Effector memory CD8-positive, alpha-beta T cell (primary cell): Measurements from ENCODE around the gene DNAJB6.
A peak's percentile ranks its signal among the peaks of the same experiment; 100 is the strongest.

Experiments
- ATAC-seq: fragments of 150-1000 bp; cut with Tn5 transposase; replicated peaks from 2 replicates; pipeline ENCODE4 v1.10.0; 2021; ENCODE audit warnings: mild to moderate bottlenecking, moderate library complexity
- DNase-seq, 3 experiments: peaks; one replicate each; pipeline ENCODE4 v3.0.0; 2021
- H3K27ac Mint-ChIP-seq, 2 donors: one replicate each; pipeline ENCODE4 v1.8.0; 2022; ENCODE audit warnings: mild to moderate bottlenecking in 2 of 2, mixed read lengths in 2 of 2, moderate library complexity in 2 of 2
- H3K27me3 Mint-ChIP-seq, 2 donors: one replicate each; pipeline ENCODE4 v1.8.0; 2022; ENCODE audit warnings: mixed read lengths in 2 of 2
- H3K36me3 Mint-ChIP-seq: one replicate; pipeline ENCODE4 v1.8.0; 2022; ENCODE audit warnings: mild to moderate bottlenecking, moderate library complexity, mixed read lengths; ENCODE audit not compliant: insufficient read depth
- H3K4me1 Mint-ChIP-seq, 2 donors: one replicate each; pipeline ENCODE4 v1.8.0; 2022; ENCODE audit warnings: low read depth in 2 of 2, mixed read lengths in 2 of 2
- H3K4me3 Mint-ChIP-seq, 2 donors: one replicate each; pipeline ENCODE4 v1.8.0; 2022; ENCODE audit warnings: mild to moderate bottlenecking in 2 of 2, mixed read lengths in 2 of 2, moderate library complexity in 2 of 2
- H3K9me3 Mint-ChIP-seq, 2 donors: one replicate each; pipeline ENCODE4 v1.8.0; 2022; ENCODE audit warnings: mixed read lengths in 2 of 2

The DNAJB6 gene

GRCh38 chr7:157407512-157408257 is 70.9 kb downstream of the DNAJB6 start:
- Mint-ChIP-seq H3K27ac (no peak overlapping the region), H3K4me3 (no peak overlapping the region)

GRCh38 chr7:157408258-157409101 is 71.7 kb downstream of the DNAJB6 start:
- H3K27ac Mint-ChIP-seq: no peak overlapping the region
- DNase-seq (no peak), ATAC-seq (no peak)
- H3K4me1 Mint-ChIP-seq: peaks cover 6 to 13% of the 10 kb centered on the region in 2 donors
- no peaks in the 10 kb centered on the region for H3K9me3 Mint-ChIP-seq
- no peak overlapping the region for H3K4me3 Mint-ChIP-seq
- no peaks in the 10 kb centered on the region for H3K27me3 Mint-ChIP-seq
- H3K36me3 Mint-ChIP-seq: peaks cover 14% of the 10 kb centered on the region

More at GRCh38 chr7:157407512-157408257, 70.9 kb downstream of the DNAJB6 start:
- DNase-seq: no peak
- no peaks in the 10 kb centered on the region for H3K27me3 Mint-ChIP-seq
- H3K36me3 Mint-ChIP-seq: peaks cover 14% of the 10 kb centered on the region
- peaks cover 6 to 17% of the 10 kb centered on the region in 2 donors for H3K4me1 Mint-ChIP-seq
- no peaks in the 10 kb centered on the region for H3K9me3 Mint-ChIP-seq
- no peak for ATAC-seq

DNA sequence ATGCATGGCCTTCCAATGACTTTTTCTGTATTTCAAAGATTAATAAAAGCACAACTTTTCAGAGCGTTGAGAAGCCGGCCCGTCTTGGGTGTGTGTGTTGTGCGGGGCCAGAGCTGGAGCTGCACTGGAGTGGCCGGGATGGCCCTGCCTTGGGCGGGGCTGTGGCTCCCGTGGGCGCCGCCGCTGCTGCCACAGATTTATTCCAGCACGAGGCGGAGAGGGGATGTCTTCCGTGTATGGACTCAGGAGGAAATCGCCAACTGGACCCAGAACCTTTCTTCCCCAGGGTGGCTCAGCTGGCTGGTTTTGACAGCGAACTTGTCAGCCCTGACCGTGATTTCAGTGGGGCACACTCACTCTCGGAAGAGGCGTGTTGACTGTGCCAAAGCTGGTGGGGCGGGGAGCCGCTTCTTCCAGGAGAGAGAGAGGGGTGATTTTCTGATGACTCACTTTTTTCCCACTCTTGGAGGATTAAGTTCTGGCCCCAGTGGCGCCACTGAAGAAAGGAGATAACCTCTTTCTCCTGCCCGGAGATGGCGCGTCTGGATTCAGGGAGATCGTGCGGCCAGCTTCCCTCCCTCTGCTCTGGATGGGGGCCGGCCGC is 72.4 kb downstream of the DNAJB6 start:
- DNase-seq: no peak
- Mint-ChIP-seq H3K36me3 (peaks cover 14% of the 10 kb centered on the region), H3K27me3 (no peaks in the 10 kb centered on the region), H3K27ac (no peak overlapping the region), H3K4me1 (peaks cover 6 to 13% of the 10 kb centered on the region in 2 donors), H3K4me3 (no peak overlapping the region), H3K9me3 (no peaks in the 10 kb centered on the region)
- ATAC-seq: no peak

- ATAC-seq: no peak
- H3K36me3 Mint-ChIP-seq: peaks cover 19% of the 10 kb centered on the region
- no peak overlapping the region for H3K27ac Mint-ChIP-seq
- no peaks in the 10 kb centered on the region for H3K27me3 Mint-ChIP-seq
- H3K9me3 Mint-ChIP-seq: no peaks in the 10 kb centered on the region
- no peak for DNase-seq
- H3K4me3 Mint-ChIP-seq: no peak overlapping the region
- peaks cover 6 to 13% of the 10 kb centered on the region in 2 donors for H3K4me1 Mint-ChIP-seq
Observed at GRCh38 chr7:157409753-157410727, 73.2 kb downstream of the DNAJB6 start.

DNA sequence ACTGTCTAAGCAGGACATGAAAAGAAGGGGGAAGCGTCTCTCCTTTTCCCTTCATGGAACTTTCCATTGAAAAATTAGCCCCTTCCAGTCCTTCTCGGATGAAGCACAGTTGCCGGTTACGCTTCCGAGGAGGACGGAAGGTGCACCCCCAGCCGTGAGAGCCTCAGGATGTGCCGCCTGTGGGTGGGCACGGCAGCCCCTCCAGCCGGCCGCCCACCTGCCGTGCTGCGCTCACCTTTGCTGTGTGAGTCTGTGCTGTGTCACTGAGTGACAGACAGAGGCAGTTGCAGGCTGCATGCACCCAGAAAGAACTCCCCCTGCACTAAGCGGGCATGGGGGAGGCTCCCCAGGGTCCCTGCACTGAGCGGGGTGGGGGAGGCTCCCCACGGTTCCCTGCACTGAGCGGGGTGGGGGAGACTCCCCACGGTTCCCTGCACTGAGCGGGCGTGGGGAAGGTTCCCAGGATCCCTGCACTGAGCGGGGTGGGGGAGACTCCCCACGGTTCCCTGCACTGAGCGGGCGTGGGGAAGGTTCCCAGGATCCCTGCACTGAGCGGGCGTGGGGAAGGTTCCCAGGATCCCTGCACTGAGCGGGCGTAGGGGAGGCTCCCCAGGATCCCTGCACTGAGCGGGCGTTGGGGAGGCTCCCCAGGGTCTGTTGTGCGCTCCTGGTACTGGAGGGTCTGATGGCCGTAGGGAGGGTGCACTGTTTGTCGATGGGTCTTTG is 74.2 kb downstream of the DNAJB6 start:
- ATAC-seq: no peak
- no peak for DNase-seq
- H3K9me3 Mint-ChIP-seq: no peaks in the 10 kb centered on the region
- H3K27ac Mint-ChIP-seq: peak overlapping the region; percentile 69 to 93
- H3K4me1 Mint-ChIP-seq: peaks cover 6 to 15% of the 10 kb centered on the region in 2 donors
- H3K4me3 Mint-ChIP-seq: peak overlapping the region in 1 of 2 donors; percentile 74
- peaks cover 25% of the 10 kb centered on the region for H3K36me3 Mint-ChIP-seq
- no peaks in the 10 kb centered on the region for H3K27me3 Mint-ChIP-seq

DNA sequence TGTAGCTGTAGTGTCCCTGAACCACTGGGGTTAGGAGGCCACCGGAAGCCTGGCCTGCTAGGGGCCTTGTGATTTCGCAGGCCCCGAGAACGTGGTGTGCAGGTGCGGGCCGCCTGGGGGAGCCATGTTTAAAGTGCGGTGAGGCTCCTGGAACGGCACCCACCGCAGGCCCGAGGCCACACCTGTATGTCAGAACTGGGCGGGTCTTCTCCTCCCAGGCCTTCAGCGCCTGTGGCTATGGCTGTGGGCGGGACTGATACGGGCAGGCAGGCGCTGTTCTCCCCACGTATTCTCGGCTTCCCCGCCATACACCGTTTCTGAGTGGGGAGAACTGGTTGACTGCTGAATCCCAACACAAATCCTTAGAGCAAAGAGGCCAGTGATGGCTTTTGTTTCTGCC is 74.8 kb downstream of the DNAJB6 start:
- Mint-ChIP-seq H3K36me3 (peaks cover 31% of the 10 kb centered on the region), H3K4me1 (peaks cover 6 to 15% of the 10 kb centered on the region in 2 donors), H3K9me3 (no peaks in the 10 kb centered on the region), H3K27ac (peak overlapping the region; percentile 69 to 93), H3K27me3 (no peaks in the 10 kb centered on the region), H3K4me3 (peak overlapping the region; percentile 48 to 74)
- DNase-seq: peak; percentile 49 to 59 (median 59)
- peak; percentile 86 for ATAC-seq

- H3K36me3 Mint-ChIP-seq: peaks cover 33% of the 10 kb centered on the region
- peak; percentile 75 for ATAC-seq
- peaks cover 6 to 15% of the 10 kb centered on the region in 2 donors for H3K4me1 Mint-ChIP-seq
- no peaks in the 10 kb centered on the region for H3K27me3 Mint-ChIP-seq
- no peaks in the 10 kb centered on the region for H3K9me3 Mint-ChIP-seq
- peak overlapping the region; percentile 69 to 93 for H3K27ac Mint-ChIP-seq
- H3K4me3 Mint-ChIP-seq: peak overlapping the region; percentile 48 to 74
- peak; percentile 29 to 32 (median 29) for DNase-seq
Observed at GRCh38 chr7:157412021-157412443, 75.2 kb downstream of the DNAJB6 start.

GRCh38 chr7:157412491-157413180 is 75.8 kb downstream of the DNAJB6 start:
- Mint-ChIP-seq H3K4me3 (peak overlapping the region; percentile 48 to 74), H3K4me1 (peaks cover 6 to 15% of the 10 kb centered on the region in 2 donors), H3K27me3 (no peaks in the 10 kb centered on the region), H3K9me3 (no peaks in the 10 kb centered on the region), H3K36me3 (peaks cover 34% of the 10 kb centered on the region), H3K27ac (peak overlapping the region; percentile 69 to 93)
- ATAC-seq (no peak), DNase-seq (no peak)

- H3K27me3 Mint-ChIP-seq: no peaks in the 10 kb centered on the region
- peaks cover 34% of the 10 kb centered on the region for H3K36me3 Mint-ChIP-seq
- H3K27ac Mint-ChIP-seq: peak overlapping the region in 1 of 2 donors; percentile 89
- H3K4me3 Mint-ChIP-seq: no peak overlapping the region
- DNase-seq: no peak
- ATAC-seq: no peak
- H3K9me3 Mint-ChIP-seq: no peaks in the 10 kb centered on the region
- peaks cover 6 to 15% of the 10 kb centered on the region in 2 donors for H3K4me1 Mint-ChIP-seq
Observed at GRCh38 chr7:157413881-157414701, 77.3 kb downstream of the DNAJB6 start.

- Mint-ChIP-seq H3K27me3 (no peaks in the 10 kb centered on the region), H3K4me3 (no peak overlapping the region), H3K27ac (peak overlapping the region in 1 of 2 donors; percentile 89), H3K4me1 (peaks cover 6 to 15% of the 10 kb centered on the region in 2 donors), H3K36me3 (peaks cover 34% of the 10 kb centered on the region), H3K9me3 (no peaks in the 10 kb centered on the region)
- ATAC-seq (no peak), DNase-seq (no peak)
Observed at GRCh38 chr7:157414702-157415096, 77.9 kb downstream of the DNAJB6 start.

GRCh38 chr7:157415486-157415885 is 78.7 kb downstream of the DNAJB6 start:
- H3K4me1 Mint-ChIP-seq: peaks cover 6 to 15% of the 10 kb centered on the region in 2 donors
- H3K36me3 Mint-ChIP-seq: peaks cover 31% of the 10 kb centered on the region
- H3K27me3 Mint-ChIP-seq: no peaks in the 10 kb centered on the region
- H3K4me3 Mint-ChIP-seq: no peak overlapping the region
- no peak for ATAC-seq
- H3K27ac Mint-ChIP-seq: peak overlapping the region in 1 of 2 donors; percentile 46
- no peak for DNase-seq
- H3K9me3 Mint-ChIP-seq: no peaks in the 10 kb centered on the region
